CD8-positive, alpha-beta memory T cell (primary cell): ENCODE results near the gene FNDC7. TPM values are rescaled to one million over a fixed set of nuclear protein-coding genes. Genes with fewer than 3 reads are reported as not detected.

Experiments
- CTCF ChIA-PET: fragments of 350-600 bp; sonication (Branson Sonifier 250); formaldehyde crosslinking; loops from one replicate; lab custom pipeline; 2021; ENCODE audit warnings: antibody characterized with exemption; lab: Charles Lee
- POLR2A ChIA-PET: fragments of 350-600 bp; sonication (Branson Sonifier 250); formaldehyde crosslinking; loops from one replicate; lab custom pipeline; 2021; ENCODE audit warnings: antibody characterized with exemption; lab: Charles Lee
- DNase-seq, 5 donors: peaks; one replicate each; pipeline versions ENCODE4 v3.0.0 to v3.0.0-alpha.2; 2020 to 2022; ENCODE audit warnings: mixed read lengths in 1 of 5
- H3K27ac ChIP-seq: one replicate; pipeline ENCODE4 v1.7.0; 2013; ENCODE audit warnings: low read depth, mild to moderate bottlenecking, low read length, moderate library complexity
- H3K27me3 ChIP-seq: 2 replicates; pipeline ENCODE4 v1.7.0; 2013; ENCODE audit warnings: low read length, mild to moderate bottlenecking; ENCODE audit not compliant: insufficient read depth, poor library complexity, severe bottlenecking
- H3K36me3 ChIP-seq: 2 replicates; pipeline ENCODE4 v1.7.0; 2013; ENCODE audit warnings: mild to moderate bottlenecking, low read length, moderate library complexity; ENCODE audit not compliant: insufficient read depth
- H3K4me1 ChIP-seq: 2 replicates; pipeline ENCODE4 v1.7.0; 2013; ENCODE audit warnings: mild to moderate bottlenecking, low read length, moderate library complexity; ENCODE audit not compliant: insufficient read depth
- H3K4me3 ChIP-seq: 2 replicates; pipeline ENCODE4 v1.7.0; 2013; ENCODE audit warnings: mild to moderate bottlenecking, low read length
- H3K9me3 ChIP-seq: 2 replicates; pipeline ENCODE4 v1.7.0; 2013; ENCODE audit warnings: mild to moderate bottlenecking, low read length
- H3K27ac Mint-ChIP-seq, 8 donors: one replicate each; pipeline ENCODE4 v1.8.0; 2020 to 2021; ENCODE audit warnings: mixed read lengths in 8 of 8, mild to moderate bottlenecking in 6 of 8, inconsistent platforms in 3 of 8, moderate library complexity in 3 of 8
- H3K27me3 Mint-ChIP-seq, 2 donors: one replicate each; pipeline ENCODE4 v1.8.0; 2020 to 2021; ENCODE audit warnings: mixed read lengths in 2 of 2, mild to moderate bottlenecking in 1 of 2, moderate library complexity in 1 of 2
- H3K36me3 Mint-ChIP-seq, 3 donors: one replicate each; pipeline ENCODE4 v1.8.0; 2020 to 2021; ENCODE audit warnings: mixed read lengths in 3 of 3, inconsistent platforms in 1 of 3, mild to moderate bottlenecking in 1 of 3
- H3K4me1 Mint-ChIP-seq, 3 donors: one replicate each; pipeline ENCODE4 v1.8.0; 2020 to 2021; ENCODE audit warnings: mixed read lengths in 3 of 3, inconsistent platforms in 1 of 3, mild to moderate bottlenecking in 1 of 3
- H3K4me3 Mint-ChIP-seq, 7 donors: one replicate each; pipeline ENCODE4 v1.8.0; 2020 to 2021; ENCODE audit warnings: mixed read lengths in 7 of 7, mild to moderate bottlenecking in 6 of 7, moderate library complexity in 4 of 7, inconsistent platforms in 2 of 7
- H3K9me3 Mint-ChIP-seq, 5 donors: one replicate each; pipeline ENCODE4 v1.8.0; 2020 to 2022; ENCODE audit warnings: mixed read lengths in 5 of 5, mild to moderate bottlenecking in 3 of 5, moderate library complexity in 2 of 5, inconsistent platforms in 1 of 5
- polyA plus RNA-seq: library from polyadenylated mRNA; unstranded; fragments of 300-500 nt; fragmentation: Illumina TruSeq; gene quantifications from one replicate; pipeline ENCODE4 v1.2.3, GENCODE V29; 2021
- total RNA-seq, 2 experiments: library from RNA; stranded (reverse); gene quantifications; one replicate each; pipeline ENCODE4 v1.2.3, GENCODE V29; 2021

The FNDC7 gene
- total and polyA plus RNA-seq, 3 experiments from 2014 or later = 0.09 TPM; not detected in 2

GRCh38 chr1:108791790-108792189, 79.1 kb downstream of the FNDC7 start:
- Mint-ChIP-seq H3K27ac (no peak overlapping the region), H3K4me3 (no peak overlapping the region), H3K9me3 (peaks cover 8 to 18% (median 11%) of the 10 kb centered on the region in 5 donors), H3K4me1 (peaks cover 0 to 4% (median 2%) of the 10 kb centered on the region in 3 donors), H3K27me3 (peaks cover 0 to 1% of the 10 kb centered on the region in 2 donors), H3K36me3 (peaks cover 42 to 90% (median 47%) of the 10 kb centered on the region in 3 donors)
- Histone ChIP-seq H3K9me3 (peaks cover 8% of the 10 kb centered on the region), H3K36me3 (peaks cover 24% of the 10 kb centered on the region), H3K27me3 (no peaks in the 10 kb centered on the region), H3K27ac (no peak overlapping the region), H3K4me1 (no peaks in the 10 kb centered on the region), H3K4me3 (no peak overlapping the region)
- DNase-seq = no peak
- ChIA-PET CTCF (no interaction called here), POLR2A (no interaction called here)

Other genes starting within 250 kb of the FNDC7 start
- 10 to 100 TPM; 19.4 to 21.0 TPM for gene EEIG2, start 152.8 kb upstream of the FNDC7 start, total RNA-seq
- 2.1 TPM for gene EEIG2, start 152.8 kb upstream of the FNDC7 start, polyA plus RNA-seq
- 10 to 100 TPM; 29.6 to 31.3 TPM for gene HENMT1, start 51.8 kb upstream of the FNDC7 start, total RNA-seq
- gene HENMT1, start 51.8 kb upstream of the FNDC7 start, polyA plus RNA-seq = 55.2 TPM
- gene PRPF38B, start 20.6 kb upstream of the FNDC7 start, total RNA-seq = 10 to 100 TPM; 74.8 to 78.1 TPM
- 32.3 TPM for gene PRPF38B, start 20.6 kb upstream of the FNDC7 start, polyA plus RNA-seq
- gene STXBP3, start 33.8 kb downstream of the FNDC7 start, total RNA-seq = 10 to 100 TPM; 43.2 to 43.3 TPM
- 54.8 TPM for gene STXBP3, start 33.8 kb downstream of the FNDC7 start, polyA plus RNA-seq
- not detected for gene AKNAD1, start 144.2 kb downstream of the FNDC7 start, total RNA-seq
- not detected for gene AKNAD1, start 144.2 kb downstream of the FNDC7 start, polyA plus RNA-seq
- 1 to 10 TPM; 6.0 to 7.5 TPM for gene GPSM2, start 164.1 kb downstream of the FNDC7 start, total RNA-seq
- gene GPSM2, start 164.1 kb downstream of the FNDC7 start, polyA plus RNA-seq = 2.0 TPM